Stomach (tissue), 4 donors: Measurements from ENCODE around the gene ASIC2.

Experiments used
- EP300 ChIP-seq: sonication (generic); formaldehyde crosslinking; IDR thresholded peaks from one replicate; pipeline ENCODE4 v1.6.1; 2017; ENCODE audit warnings: antibody characterized with exemption
- POLR2A ChIP-seq, 4 donors: fragments of 450-650 bp; IDR thresholded peaks; one replicate each; pipeline ENCODE4 v1.6.1; 2016; ENCODE audit warnings: antibody characterized with exemption in 4 of 4, control low read depth in 2 of 4, mild to moderate bottlenecking in 1 of 4, moderate library complexity in 1 of 4

DNA sequence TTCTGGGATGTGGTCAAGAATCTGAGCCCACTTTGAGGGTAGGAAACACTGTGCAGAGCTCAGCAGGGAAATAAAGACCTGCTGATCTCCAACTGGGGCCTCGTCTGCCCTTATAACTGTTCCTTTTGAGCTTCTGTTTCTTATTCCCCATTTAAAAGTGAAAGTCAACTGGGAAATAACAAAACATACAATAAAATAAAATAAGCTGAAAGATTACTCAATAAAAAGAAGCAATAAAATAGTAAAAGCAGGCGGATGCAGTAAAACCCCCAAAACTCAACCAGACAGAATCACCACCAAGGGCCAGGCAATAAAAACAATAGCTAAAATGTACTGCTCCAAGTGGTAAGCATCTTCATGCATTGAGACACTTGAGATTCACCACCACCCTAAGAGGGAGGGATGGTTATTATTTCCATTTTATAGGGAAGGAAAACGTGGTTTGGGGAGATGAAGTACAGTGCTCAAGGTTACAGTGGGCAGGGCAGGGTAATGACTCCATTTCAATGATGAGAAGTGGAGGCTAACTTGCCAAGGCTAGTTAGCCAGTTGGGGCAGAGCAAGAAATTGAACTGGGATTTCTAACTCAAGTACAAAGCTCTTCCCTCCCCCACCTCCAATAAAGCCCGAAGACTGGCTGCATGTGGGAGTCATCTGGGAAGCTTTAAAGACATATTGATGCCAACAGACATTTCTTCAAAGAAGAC lies 307.9 kb downstream of the ASIC2 start:
- TF ChIP-seq POLR2A (IDR thresholded peaks at IDR 0.05) (no peak), EP300 (no peak)
